Stimulated activated CD4-positive, alpha-beta T cell treated with anti-CD3 and anti-CD28 coated beads, Interleukin-4, amount 100 ng/mL, for 48 hours (primary cell): ENCODE data around the gene PRKCA.
"Not testable (repeated sequence)": the region's sequence is repeated elsewhere in the genome, so short reads cannot be mapped to it uniquely, and the experiment has no call there.

Experiments
- DNase-seq, 2 donors: peaks; one replicate each; pipeline ENCODE4 v3.0.0-alpha.2; 2020; ENCODE audit warnings: low read depth in 2 of 2

The PRKCA gene

GRCh38 chr17:66290101-66290722, 12.2 kb upstream of the PRKCA start:
- DNase-seq, result no peak

GRCh38 chr17:66292353-66292752, 10.1 kb upstream of the PRKCA start:
- no peak for DNase-seq

GRCh38 chr17:66296289-66296725, 6.1 kb upstream of the PRKCA start:
- no peak for DNase-seq

GRCh38 chr17:66297443-66297842, 5.0 kb upstream of the PRKCA start:
- not testable (repeated sequence) for DNase-seq

GRCh38 chr17:66299711-66300110, 2.7 kb upstream of the PRKCA start:
- no peak for DNase-seq

GRCh38 chr17:66300956-66301355, 1.5 kb upstream of the PRKCA start:
- no peak for DNase-seq

GRCh38 chr17:66301367-66301863, 998 bp upstream of the PRKCA start:
- no peak for DNase-seq

- DNase-seq, result peak; percentile 30
Observed at GRCh38 chr17:66302761-66303626, 581 bp downstream of the PRKCA start.

- DNase-seq, result peak in 1 of 2 donors; percentile 23
Observed at GRCh38 chr17:66304304-66305174, 2.1 kb downstream of the PRKCA start.

GRCh38 chr17:66306446-66306845, 4.0 kb downstream of the PRKCA start:
- no peak for DNase-seq

GRCh38 chr17:66307257-66307656, 4.8 kb downstream of the PRKCA start:
- no peak for DNase-seq

GRCh38 chr17:66308856-66309255, 6.4 kb downstream of the PRKCA start:
- no peak for DNase-seq

GRCh38 chr17:66309793-66310192, 7.4 kb downstream of the PRKCA start:
- DNase-seq, result no peak

- peak; percentile 28 to 32 for DNase-seq
Observed at GRCh38 chr17:66310528-66311148, 8.2 kb downstream of the PRKCA start.

GRCh38 chr17:66312912-66313311, 10.5 kb downstream of the PRKCA start:
- DNase-seq, result no peak

GRCh38 chr17:66313325-66313724, 10.9 kb downstream of the PRKCA start:
- no peak for DNase-seq

- DNase-seq, result peak in 1 of 2 donors; percentile 49
Observed at GRCh38 chr17:66313995-66314659, 11.7 kb downstream of the PRKCA start.

GRCh38 chr17:66317629-66318028, 15.2 kb downstream of the PRKCA start:
- no peak for DNase-seq

- DNase-seq, result no peak
Observed at GRCh38 chr17:66319226-66319625, 16.8 kb downstream of the PRKCA start.

GRCh38 chr17:66322764-66323163, 20.4 kb downstream of the PRKCA start:
- DNase-seq, result no peak
